Endometrium (tissue), 2 donors: ENCODE measurements around the gene CARF.
A peak's percentile ranks its signal among the peaks of the same experiment; 100 is the strongest.
"Not testable (repeated sequence)": the region's sequence is repeated elsewhere in the genome, so short reads cannot be mapped to it uniquely, and the experiment has no call there.

Source experiments
- FAIRE-seq: peaks from 2 replicates; lab custom pipeline; 2012; peaks lifted over from hg19 to GRCh38; lab: Jason Lieb, UNC
- donor health status: control.
- donor health status: control.

Gene CARF

DNA sequence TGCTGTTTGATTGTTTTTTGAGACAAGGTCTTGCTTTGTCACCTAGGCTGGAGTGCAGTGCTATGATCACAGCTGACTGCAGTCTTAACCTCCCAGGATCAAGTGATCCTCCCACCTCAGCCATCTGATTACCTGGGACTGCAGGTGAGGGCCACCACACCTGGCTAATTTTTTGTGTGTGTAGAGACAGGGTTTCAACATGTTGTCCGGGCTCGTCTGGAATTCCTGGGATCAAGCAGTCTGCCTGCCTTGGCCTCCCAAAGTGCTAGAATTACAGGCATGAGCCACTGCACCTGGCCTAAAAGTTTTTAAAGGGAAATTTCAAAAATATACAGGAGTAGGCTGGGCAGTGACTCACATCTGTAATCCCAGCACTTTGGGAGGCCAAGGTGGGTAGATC is 22.4 kb downstream of the CARF start:
- FAIRE-seq = no peak

DNA sequence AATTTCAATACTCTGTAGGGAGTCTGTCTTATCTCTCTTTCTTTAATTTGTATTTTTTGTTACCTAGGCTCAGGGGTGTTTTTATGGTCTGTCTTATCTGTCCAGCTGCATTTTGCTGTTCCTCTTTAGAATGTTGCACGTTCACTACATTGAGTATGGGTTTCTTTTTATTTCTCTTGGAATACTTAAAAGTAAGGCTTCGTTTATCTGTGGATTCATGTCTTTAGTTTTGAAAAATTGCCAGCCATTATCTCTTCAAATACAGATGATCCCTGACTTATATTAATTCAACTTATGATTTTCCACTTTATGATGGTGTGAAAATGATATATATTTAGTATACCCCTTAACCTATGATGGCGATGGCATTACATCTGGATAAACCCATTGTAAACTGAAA is 26.9 kb downstream of the CARF start:
- FAIRE-seq = no peak

GRCh38 chr2:202941771-202942170 is 29.7 kb downstream of the CARF start:
- FAIRE-seq = no peak

DNA sequence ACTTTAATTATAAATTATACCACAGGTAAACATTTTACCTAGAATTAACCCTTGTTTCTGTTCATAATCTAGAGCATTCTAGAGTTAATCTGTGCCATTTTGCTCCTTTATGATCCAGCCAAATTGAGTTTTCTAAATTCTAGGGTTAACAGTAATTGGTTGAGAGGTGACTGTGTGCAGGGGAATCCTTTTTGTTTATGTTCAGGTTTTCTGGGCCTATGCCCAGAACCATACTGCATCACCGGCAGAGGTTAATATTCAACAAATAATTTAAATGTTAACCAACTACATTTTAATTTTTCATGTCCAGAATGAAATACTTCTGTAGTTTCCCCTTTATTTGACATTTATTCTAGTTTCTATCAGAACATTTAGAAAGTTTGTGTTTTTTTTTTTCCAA is 32.3 kb downstream of the CARF start:
- FAIRE-seq = no peak

- FAIRE-seq = no peak
Observed at GRCh38 chr2:202944816-202945215, 32.7 kb downstream of the CARF start.

- FAIRE-seq = no peak
Observed at GRCh38 chr2:202945497-202945896, 33.4 kb downstream of the CARF start.

DNA sequence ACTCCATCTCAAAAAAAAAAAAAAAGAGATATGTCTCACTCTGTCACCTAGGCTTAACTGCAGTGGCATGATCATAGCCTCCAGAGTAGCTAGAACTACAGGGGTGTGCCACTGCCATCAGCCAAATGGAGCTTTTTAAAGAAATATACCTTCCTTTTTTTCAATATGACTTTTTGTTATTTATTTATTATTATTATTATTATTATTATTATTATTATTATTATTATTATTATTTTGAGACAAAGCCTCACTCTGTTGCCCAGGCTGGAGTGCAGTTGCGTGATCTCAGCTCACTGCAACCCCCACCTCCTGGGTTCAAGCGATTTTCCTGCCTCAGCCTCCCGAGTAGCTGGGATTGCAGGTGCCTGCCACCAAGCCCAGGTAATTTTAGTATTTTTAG is 37.3 kb downstream of the CARF start:
- not testable (repeated sequence) for FAIRE-seq

- FAIRE-seq = no peak
Observed at GRCh38 chr2:202950592-202950991, 38.5 kb downstream of the CARF start.

GRCh38 chr2:202960524-202960923 is 48.4 kb downstream of the CARF start:
- FAIRE-seq = no peak

GRCh38 chr2:202963712-202964111 is 51.6 kb downstream of the CARF start:
- FAIRE-seq = no peak

DNA sequence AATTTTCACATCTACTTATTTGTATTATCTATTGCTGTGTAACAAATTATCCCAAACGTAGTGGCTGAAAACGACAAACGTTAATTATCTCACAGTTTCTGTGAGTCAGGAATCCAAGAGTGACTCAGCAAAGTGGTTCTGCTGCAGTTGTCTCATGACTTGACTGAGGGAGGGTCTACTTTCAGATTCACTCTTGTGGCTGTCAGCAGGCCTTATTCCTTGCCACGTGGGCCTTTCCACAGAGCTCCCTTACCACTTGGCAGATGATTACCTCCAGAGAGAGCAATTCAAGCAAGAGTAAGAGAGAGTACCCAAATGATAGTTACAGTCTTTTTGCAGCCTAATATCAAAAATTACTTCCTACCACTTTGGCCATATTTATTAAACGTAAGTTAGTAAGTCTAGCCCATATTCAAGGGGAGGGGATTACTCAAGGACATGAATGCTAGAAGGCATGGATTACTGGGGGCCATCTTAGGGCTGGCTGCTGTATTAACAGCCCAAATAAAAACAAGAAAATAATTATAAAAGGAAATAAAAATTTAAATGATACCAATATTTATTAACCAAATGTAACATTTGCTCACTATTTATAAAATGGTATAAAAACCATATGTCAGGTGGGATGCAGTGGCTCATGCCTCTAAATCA is 53.9 kb downstream of the CARF start:
- no peak for FAIRE-seq

GRCh38 chr2:202969404-202969803 is 57.3 kb downstream of the CARF start:
- FAIRE-seq = not testable (repeated sequence)

DNA sequence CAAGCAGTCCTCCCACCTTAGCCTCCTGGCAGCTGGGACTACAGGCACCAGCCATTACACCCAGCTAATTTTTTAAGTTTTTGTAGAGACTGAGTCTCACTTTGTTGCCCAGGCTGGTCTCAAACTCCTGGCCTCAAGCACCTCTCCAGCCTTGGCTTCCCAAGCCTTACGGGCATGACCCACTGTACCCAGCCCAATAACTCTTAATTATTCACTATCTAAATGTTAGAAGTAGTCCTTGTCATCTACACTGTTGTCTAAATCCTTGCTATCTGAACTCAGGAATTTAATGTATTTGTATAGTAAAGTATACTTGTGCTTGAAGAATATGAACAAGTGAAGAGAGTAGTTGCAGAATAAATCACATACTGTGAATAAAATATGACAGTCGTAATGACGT is 64.7 kb downstream of the CARF start:
- no peak for FAIRE-seq

- no peak for FAIRE-seq
Observed at GRCh38 chr2:202982779-202983491, 70.9 kb downstream of the CARF start.

DNA sequence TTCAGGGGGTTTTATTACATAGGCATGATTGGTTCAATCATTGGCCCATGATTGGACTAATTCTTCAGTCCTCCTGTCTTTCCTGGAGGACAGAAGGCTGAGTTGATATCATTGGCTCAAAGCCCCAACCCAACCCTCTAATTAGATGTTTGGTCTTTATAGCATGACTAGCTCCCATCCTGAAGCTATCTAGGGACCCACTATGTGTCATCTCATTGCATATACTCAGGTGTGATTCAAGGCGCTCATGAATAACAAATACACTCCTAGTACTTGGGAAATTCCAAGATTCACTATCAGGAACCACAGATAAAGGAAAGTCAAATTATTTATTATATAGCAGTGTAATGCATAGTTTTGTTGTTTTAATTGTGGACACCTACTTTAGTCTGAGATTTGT is 77.7 kb downstream of the CARF start:
- FAIRE-seq = no peak

DNA sequence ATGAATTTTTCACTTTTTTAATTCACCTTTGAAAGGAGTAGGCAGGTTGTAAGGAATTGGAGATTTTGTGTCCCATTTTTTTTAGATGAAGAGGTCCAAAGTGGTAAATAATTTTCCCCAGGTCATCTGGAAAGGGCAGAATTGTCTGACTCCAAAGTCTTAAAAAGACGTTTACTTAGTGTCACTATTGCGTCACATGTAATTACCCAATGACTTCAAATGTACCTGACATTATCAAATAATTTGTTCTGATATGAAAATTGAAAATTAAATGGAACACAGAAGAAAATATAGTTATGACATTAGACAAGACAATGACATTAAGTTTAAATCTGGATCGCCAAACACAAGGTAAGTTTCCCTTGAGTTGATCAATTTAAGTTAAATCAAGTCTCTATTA is 78.4 kb downstream of the CARF start:
- FAIRE-seq = no peak

GRCh38 chr2:202997113-202997512 is 85.0 kb downstream of the CARF start:
- not testable (repeated sequence) for FAIRE-seq

DNA sequence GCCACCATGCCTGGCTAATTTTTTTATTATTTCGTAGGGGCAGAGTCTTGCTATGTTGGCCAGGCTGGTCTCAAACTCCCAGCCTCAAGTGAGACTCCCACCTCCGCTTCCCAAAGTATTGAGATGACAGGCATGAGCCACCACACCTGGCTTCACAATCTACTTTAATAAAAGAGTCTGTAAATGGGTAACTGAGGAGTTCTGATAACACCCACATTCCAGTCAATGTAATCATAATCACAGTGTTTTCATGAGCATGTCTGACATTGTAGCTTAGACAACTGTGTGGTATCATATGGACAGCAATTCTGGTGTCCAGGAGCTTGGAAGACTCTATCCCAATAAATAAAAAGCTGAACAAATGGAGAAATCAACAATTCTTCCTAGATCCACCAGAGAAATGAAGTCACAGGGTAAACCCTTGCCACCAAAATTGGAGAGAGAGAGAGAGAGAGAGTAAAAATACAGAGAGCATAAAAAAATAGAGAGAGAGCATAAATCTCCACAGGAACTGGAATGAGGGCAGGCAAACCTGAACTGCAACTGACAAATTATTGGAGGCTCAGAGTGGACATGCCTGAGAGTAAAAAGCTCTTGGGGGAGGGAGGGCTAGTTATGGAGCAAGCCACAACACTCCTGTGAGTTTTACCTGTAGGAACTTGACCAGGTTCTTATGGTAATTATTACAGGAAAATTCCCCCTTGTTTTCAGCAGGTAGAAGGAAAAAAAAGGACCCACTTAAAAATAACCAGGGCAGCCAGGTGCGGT is 90.2 kb downstream of the CARF start:
- FAIRE-seq = no peak

GRCh38 chr2:203003716-203004115 is 91.6 kb downstream of the CARF start:
- no peak for FAIRE-seq

DNA sequence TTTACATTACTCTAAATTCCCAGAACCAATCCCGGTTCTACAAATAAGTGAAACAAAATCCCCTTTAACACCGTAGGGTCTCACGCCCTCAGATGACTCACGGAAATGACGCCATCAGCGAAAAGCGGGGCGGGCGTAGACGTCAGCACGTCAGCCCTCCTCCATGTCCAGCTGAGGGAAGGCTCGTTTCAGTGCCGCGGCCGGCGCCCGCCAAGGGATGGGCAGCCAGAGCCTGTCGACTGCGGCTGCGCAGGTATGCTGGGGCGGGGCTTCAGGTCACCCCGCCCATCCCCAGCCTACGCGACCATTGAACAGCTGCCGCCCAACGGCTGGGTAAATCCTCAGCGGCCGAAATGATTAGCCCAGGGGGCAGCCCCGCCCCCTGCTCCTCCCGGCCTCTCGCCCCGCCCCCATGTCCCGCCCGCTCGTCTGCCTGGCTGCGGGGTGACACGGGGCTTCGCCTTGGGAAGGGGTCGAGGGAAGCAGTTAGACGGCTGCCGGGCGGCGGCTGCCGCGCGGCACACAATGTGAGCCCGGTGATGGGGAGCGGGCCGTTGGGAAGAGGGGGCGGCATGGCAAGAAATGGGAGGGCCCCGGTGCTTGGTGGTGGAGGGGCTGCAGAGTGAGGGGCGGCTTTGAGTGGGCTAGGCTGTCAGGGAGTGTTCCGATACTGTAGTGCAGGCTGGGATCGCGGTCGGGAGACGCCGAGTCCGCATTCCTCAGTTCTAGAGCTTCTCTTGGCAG is 102.6 kb downstream of the CARF start, which contains the start of gene NBEAL1:
Gene NBEAL1 (plus strand): TSS at position 420 of the 744 bp plus-strand sequence. CDS start 1,510 bp downstream, outside the sequence.
- FAIRE-seq = peak; percentile 98

DNA sequence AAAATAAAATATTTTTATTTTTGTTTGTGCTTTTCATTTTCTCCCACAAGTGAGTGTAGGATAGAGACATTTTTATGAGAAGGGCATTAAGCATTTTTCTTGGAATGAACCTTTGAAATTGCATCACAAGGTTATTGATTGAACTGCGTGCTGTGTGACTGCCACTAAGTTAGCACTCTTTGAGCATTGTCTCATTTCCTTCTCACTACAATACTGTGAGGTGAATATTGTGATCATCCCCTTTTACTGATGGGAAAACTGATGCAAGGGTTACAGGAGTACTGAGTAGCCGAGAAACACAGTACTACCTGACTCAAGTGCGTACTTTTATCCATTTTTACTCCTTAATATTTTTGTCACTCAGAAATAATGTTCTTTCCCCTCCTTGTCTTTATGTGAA is 104.6 kb downstream of the CARF start:
- no peak for FAIRE-seq

GRCh38 chr2:203018181-203018580 is 106.1 kb downstream of the CARF start:
- peak; percentile 64 for FAIRE-seq
